Testis (tissue), 3 donors: ENCODE measurements around the gene COPS9. TPM values are rescaled to one million over a fixed set of nuclear protein-coding genes. Genes with fewer than 3 reads are reported as not detected.

Source experiments
- DNase-seq: peaks from one replicate; pipeline ENCODE4 v3.0.0-alpha.2; 2019
- H3K27ac ChIP-seq, 2 donors: fragments of 200-600 bp; sonication (generic); one replicate each; pipeline ENCODE4 v1.5.1; 2019
- H3K27me3 ChIP-seq: fragments of 200-600 bp; sonication (generic); one replicate; pipeline ENCODE4 v1.5.1; 2019
- H3K36me3 ChIP-seq: fragments of 200-600 bp; sonication (generic); one replicate; pipeline ENCODE4 v1.5.1; 2017; ENCODE audit warnings: low read depth; ENCODE audit errors: missing control alignments
- H3K4me1 ChIP-seq: fragments of 200-600 bp; sonication (generic); one replicate; pipeline ENCODE4 v1.5.1; 2019
- H3K4me3 ChIP-seq, 2 donors: fragments of 200-600 bp; sonication (generic); one replicate each; pipeline ENCODE4 v1.5.1; 2017 to 2019
- H3K9me3 ChIP-seq: fragments of 200-600 bp; sonication (generic); one replicate; pipeline ENCODE4 v1.5.1; 2017
- CTCF ChIP-seq, 3 experiments: fragments of 450-650 bp in 2 of 3; fragments of 200-600 bp in 1 of 3; sonication (generic) in 1 of 3; IDR thresholded peaks; one replicate each; pipeline ENCODE4 v1.5.1; 2016 to 2019; ENCODE audit warnings: antibody characterized with exemption in 3 of 3, mild to moderate bottlenecking in 2 of 3, moderate library complexity in 1 of 3
- POLR2A ChIP-seq: fragments of 450-650 bp; IDR thresholded peaks from one replicate; pipeline ENCODE4 v1.6.1; 2017; ENCODE audit warnings: antibody characterized with exemption, mild to moderate bottlenecking, moderate library complexity
- WGBS, 2 donors: methylation state at CpG; one replicate each; pipeline ENCODE4 v1.1.5; 2018; 5-methylcytosine and 5-hydroxymethylcytosine counted together
- intact Hi-C: fragments of 100-400 bp; cut with DNase I; formaldehyde crosslinking; loops from one replicate; pipeline ENCODE4 v1.15.1; 2023; ENCODE audit warnings: low total_unique reads
- polyA plus RNA-seq: library from polyadenylated mRNA; stranded (reverse); fragments of 350-450 nt; fragmentation: Illumina TruSeq; extraction: RNeasy Lipid Tissue Mini Kit (QIAGEN cat#74804); gene quantifications from one replicate; pipeline ENCODE4 v1.2.3, GENCODE V29; 2014; ENCODE audit warnings: low read depth, low replicate concordance; ENCODE audit not compliant: insufficient read depth
- total RNA-seq, 2 donors: library from RNA; depleted of rRNA; stranded (reverse); fragments of >200 nt; gene quantifications; one replicate each; pipeline ENCODE4 v1.2.3, GENCODE V29; 2016

COPS9 gene
- total and polyA plus RNA-seq, 3 donors from 2014 or later, result 167 to 201 (median 170) TPM

- Histone ChIP-seq H3K27ac (no peak overlapping the region), H3K9me3 (no peaks in the 10 kb centered on the region), H3K27me3 (no peaks in the 10 kb centered on the region), H3K4me1 (no peaks in the 10 kb centered on the region), H3K36me3 (no peaks in the 10 kb centered on the region), H3K4me3 (no peak overlapping the region)
- TF ChIP-seq POLR2A, result no peak
- TF ChIP-seq CTCF (IDR thresholded peaks at IDR 0.05), result no peak
- no peak for DNase-seq
- WGBS, 2 donors, result 42 to 44% methylated on average over 5 of the region's 5 CpGs
- intact Hi-C loops, result no loop called here
Observed at GRCh38 chr2:240112914-240113690, 23.0 kb downstream of the COPS9 start.

GRCh38 chr2:240111253-240111652, 24.9 kb downstream of the COPS9 start:
- Histone ChIP-seq H3K4me1 (no peaks in the 10 kb centered on the region), H3K9me3 (no peaks in the 10 kb centered on the region), H3K27ac (no peak overlapping the region), H3K36me3 (no peaks in the 10 kb centered on the region), H3K4me3 (no peak overlapping the region), H3K27me3 (no peaks in the 10 kb centered on the region)
- TF ChIP-seq CTCF (IDR thresholded peaks at IDR 0.05) (no peak), POLR2A (no peak)
- intact Hi-C loops, result no loop called here
- peak; percentile 29 for DNase-seq
- WGBS, 2 donors, result 38 to 54% methylated on average over 10 of the region's 10 CpGs

GRCh38 chr2:240109386-240109785, 26.7 kb downstream of the COPS9 start:
- no peaks in the 10 kb centered on the region for H3K9me3 ChIP-seq
- H3K27ac ChIP-seq, result no peak overlapping the region
- intact Hi-C loops, result no loop called here
- 85 to 91% methylated on average over 10 to 11 of the region's 11 CpGs for WGBS, 2 donors
- no peak overlapping the region for H3K4me3 ChIP-seq
- H3K27me3 ChIP-seq, result no peaks in the 10 kb centered on the region
- TF ChIP-seq CTCF (IDR thresholded peaks at IDR 0.05), result no peak
- TF ChIP-seq POLR2A, result no peak
- no peaks in the 10 kb centered on the region for H3K4me1 ChIP-seq
- DNase-seq, result no peak
- H3K36me3 ChIP-seq, result no peaks in the 10 kb centered on the region

- intact Hi-C loops, result no loop called here
- Histone ChIP-seq H3K4me1 (no peaks in the 10 kb centered on the region), H3K27ac (no peak overlapping the region), H3K36me3 (no peaks in the 10 kb centered on the region), H3K4me3 (no peak overlapping the region), H3K27me3 (no peaks in the 10 kb centered on the region), H3K9me3 (no peaks in the 10 kb centered on the region)
- 61 to 75% methylated on average over 6 of the region's 6 CpGs for WGBS, 2 donors
- TF ChIP-seq POLR2A, result no peak
- TF ChIP-seq CTCF (IDR thresholded peaks at IDR 0.05), result no peak
- no peak for DNase-seq
Observed at GRCh38 chr2:240107477-240107796, 28.7 kb downstream of the COPS9 start.
